Naive thymus-derived CD8-positive, alpha-beta T cell (primary cell): ENCODE data around the gene USP4. TPM values are rescaled to one million over a fixed set of nuclear protein-coding genes. Genes with fewer than 3 reads are reported as not detected.

Experiments
- ATAC-seq, 2 donors: fragments of 150-1000 bp; cut with Tn5 transposase in 1 of 2; sonication (Bioruptor Pico), chemical (Tn5 transposase) in 1 of 2; 1 replicate in 1 of 2; 2 replicates in 1 of 2; pipeline ENCODE4 v1.10.0; 2021; ENCODE audit warnings: mild to moderate bottlenecking in 2 of 2, moderate library complexity in 2 of 2
- POLR2A ChIA-PET: fragments of 350-600 bp; sonication (Branson Sonifier 250); formaldehyde crosslinking; loops from one replicate; lab custom pipeline; 2021; ENCODE audit warnings: antibody characterized with exemption; lab: Charles Lee
- DNase-seq, 10 donors: peaks; one replicate each; pipeline versions ENCODE4 v3.0.0 to v3.0.0-alpha.2; 2020 to 2022
- H3K27ac Mint-ChIP-seq, 10 donors: one replicate each; pipeline ENCODE4 v1.8.0; 2020 to 2022; ENCODE audit warnings: mild to moderate bottlenecking in 10 of 10, mixed read lengths in 10 of 10, moderate library complexity in 4 of 10, inconsistent platforms in 1 of 10
- H3K27me3 Mint-ChIP-seq, 5 donors: one replicate each; pipeline ENCODE4 v1.8.0; 2021 to 2022; ENCODE audit warnings: mixed read lengths in 5 of 5
- H3K36me3 Mint-ChIP-seq, 3 donors: one replicate each; pipeline ENCODE4 v1.8.0; 2020 to 2022; ENCODE audit warnings: mixed read lengths in 3 of 3, mild to moderate bottlenecking in 2 of 3, inconsistent platforms in 1 of 3
- H3K4me1 Mint-ChIP-seq, 4 donors: one replicate each; pipeline ENCODE4 v1.8.0; 2021 to 2022; ENCODE audit warnings: mixed read lengths in 4 of 4
- H3K4me3 Mint-ChIP-seq, 10 donors: one replicate each; pipeline ENCODE4 v1.8.0; 2020 to 2022; ENCODE audit warnings: mild to moderate bottlenecking in 10 of 10, mixed read lengths in 10 of 10, moderate library complexity in 6 of 10, inconsistent platforms in 1 of 10
- H3K9me3 Mint-ChIP-seq, 9 donors: one replicate each; pipeline ENCODE4 v1.8.0; 2020 to 2022; ENCODE audit warnings: mixed read lengths in 9 of 9, mild to moderate bottlenecking in 3 of 9, inconsistent platforms in 1 of 9, moderate library complexity in 1 of 9
- polyA plus RNA-seq, 3 donors: library from polyadenylated mRNA; unstranded; fragments of 300-500 nt; fragmentation: Illumina TruSeq; gene quantifications; one replicate each; pipeline ENCODE4 v1.2.3, GENCODE V29; 2021
- total RNA-seq, 8 experiments: library from RNA in 2 of 8; stranded (reverse) in 2 of 8; gene quantifications; one replicate each; pipeline ENCODE4 v1.2.3 and lab custom pipeline; 2021 to 2026

USP4 gene
- total and polyA plus RNA-seq, 5 experiments from 2014 or later, result 49.6 to 118 (median 69.1) TPM

DNA sequence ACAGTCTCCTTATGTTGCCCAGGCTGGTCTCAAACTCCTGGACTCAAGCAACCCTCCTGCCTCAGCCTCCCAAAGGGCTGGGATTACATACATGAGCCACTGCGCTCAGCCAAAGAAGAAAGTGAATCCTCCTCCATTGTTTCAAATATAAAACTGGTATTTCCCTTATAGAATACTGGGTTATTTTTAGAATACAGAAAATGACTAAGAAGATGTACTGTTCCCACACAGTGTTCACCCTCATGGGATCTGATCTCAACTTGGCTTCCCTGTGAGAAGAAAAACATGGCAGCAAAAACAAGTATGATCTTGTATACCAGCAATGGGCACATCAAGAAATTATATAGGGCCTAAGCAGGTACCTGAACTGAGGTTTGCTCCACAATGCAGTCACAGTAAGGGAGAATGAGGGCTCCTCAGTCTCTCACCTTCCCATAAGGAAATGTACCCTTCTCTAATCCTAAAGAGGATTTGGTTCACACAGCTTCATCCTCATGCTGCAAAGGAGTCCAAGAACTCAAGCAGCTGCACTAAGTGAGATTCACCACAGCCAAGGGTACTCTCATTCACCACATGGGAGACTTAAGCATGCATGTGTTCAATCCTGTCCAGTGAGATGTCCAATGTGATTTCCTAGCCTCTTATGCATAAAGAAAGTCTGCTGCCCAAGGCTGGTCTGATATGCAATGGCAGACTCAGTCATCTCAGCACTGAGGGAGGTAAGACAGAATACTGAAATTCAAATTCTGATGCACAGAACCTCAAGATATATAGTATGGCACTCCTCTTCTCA, 25.8 kb downstream of the USP4 start:
- DNase-seq (no peak), ATAC-seq (no peak)
- no peaks in the 10 kb centered on the region for H3K27me3 Mint-ChIP-seq
- no peaks in the 10 kb centered on the region for H3K9me3 Mint-ChIP-seq
- H3K36me3 Mint-ChIP-seq, result peaks cover 1 to 73% (median 9%) of the 10 kb centered on the region in 3 donors
- H3K4me1 Mint-ChIP-seq, result peaks cover 0 to 4% (median 2%) of the 10 kb centered on the region in 4 donors
- H3K4me3 Mint-ChIP-seq, result no peak overlapping the region
- peak overlapping the region in 3 of 10 donors; percentile 13 to 72 (median 63) for H3K27ac Mint-ChIP-seq
- POLR2A ChIA-PET, result no interaction called here

DNA sequence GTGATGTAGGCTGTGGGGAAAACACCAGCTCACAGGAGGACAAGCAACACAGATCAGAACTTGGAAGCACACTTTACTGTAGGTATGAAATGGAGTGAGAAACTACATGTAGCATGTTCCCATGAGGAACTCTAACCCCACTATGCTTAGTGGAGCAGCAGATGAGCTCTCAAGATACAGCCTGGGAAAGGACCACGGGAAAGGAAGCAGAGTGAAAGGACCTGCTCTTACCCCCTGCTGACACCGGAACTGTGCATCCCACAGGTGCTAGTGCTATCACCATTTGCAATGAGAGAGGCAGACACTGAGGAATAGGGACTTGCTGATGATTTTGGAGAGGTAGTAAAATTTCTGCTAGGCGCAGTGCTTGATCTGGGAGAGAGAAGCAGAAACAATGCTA, 28.6 kb downstream of the USP4 start:
- Mint-ChIP-seq H3K4me1 (peaks cover 0 to 4% (median 2%) of the 10 kb centered on the region in 4 donors), H3K27ac (peak overlapping the region in 4 of 10 donors; percentile 14 to 58 (median 46)), H3K9me3 (no peaks in the 10 kb centered on the region), H3K27me3 (no peaks in the 10 kb centered on the region), H3K4me3 (no peak overlapping the region), H3K36me3 (peaks cover 4 to 76% (median 5%) of the 10 kb centered on the region in 3 donors)
- ATAC-seq, result no peak
- no peak for DNase-seq
- POLR2A ChIA-PET, result no interaction called here

DNA sequence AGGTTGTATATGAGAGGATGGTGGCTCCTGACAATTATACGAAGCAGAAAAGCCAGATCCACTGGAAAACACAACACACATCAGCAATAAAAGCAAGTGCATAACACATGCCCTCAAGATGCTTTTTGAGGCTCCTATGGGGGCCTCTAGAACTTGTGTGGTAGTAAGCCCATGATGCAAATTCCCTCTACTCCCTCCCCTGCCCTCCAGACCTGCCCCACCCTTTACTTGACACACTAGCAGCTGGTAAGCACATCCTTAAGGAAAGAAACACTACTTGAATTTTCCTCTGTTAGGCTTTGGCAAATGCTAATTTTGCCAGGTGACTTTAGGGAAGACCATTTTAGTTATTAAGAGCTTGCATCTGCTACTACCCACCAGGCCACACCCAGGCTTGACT, 29.2 kb downstream of the USP4 start:
- ATAC-seq (no peak), DNase-seq (no peak)
- Mint-ChIP-seq H3K36me3 (peaks cover 4 to 77% (median 5%) of the 10 kb centered on the region in 3 donors), H3K4me1 (peaks cover 0 to 4% (median 2%) of the 10 kb centered on the region in 4 donors), H3K27me3 (no peaks in the 10 kb centered on the region), H3K27ac (peak overlapping the region in 3 of 10 donors; percentile 26 to 48 (median 41)), H3K9me3 (no peaks in the 10 kb centered on the region), H3K4me3 (no peak overlapping the region)
- POLR2A ChIA-PET, result no interaction called here

DNA sequence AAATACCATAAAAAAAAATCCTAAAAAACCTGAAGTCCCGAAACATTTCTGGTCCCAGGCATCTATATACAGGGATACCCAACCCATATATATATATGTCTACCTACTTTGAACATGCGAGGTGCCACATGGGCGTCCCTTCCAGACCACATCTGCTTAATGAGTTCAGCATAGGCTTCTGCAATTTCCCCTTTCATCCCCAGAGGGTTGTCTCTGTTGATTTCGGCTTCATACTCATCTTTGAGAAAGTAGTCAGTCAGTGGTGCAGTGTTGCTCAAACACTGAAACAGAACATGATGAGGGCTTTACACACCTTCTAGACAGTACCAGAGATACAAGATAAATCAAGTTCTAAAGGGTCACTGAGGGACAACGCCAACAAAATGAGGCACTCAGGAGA, 34.2 kb downstream of the USP4 start:
- H3K36me3 Mint-ChIP-seq, result peaks cover 0 to 84% (median 4%) of the 10 kb centered on the region in 3 donors
- no peaks in the 10 kb centered on the region for H3K9me3 Mint-ChIP-seq

DNA sequence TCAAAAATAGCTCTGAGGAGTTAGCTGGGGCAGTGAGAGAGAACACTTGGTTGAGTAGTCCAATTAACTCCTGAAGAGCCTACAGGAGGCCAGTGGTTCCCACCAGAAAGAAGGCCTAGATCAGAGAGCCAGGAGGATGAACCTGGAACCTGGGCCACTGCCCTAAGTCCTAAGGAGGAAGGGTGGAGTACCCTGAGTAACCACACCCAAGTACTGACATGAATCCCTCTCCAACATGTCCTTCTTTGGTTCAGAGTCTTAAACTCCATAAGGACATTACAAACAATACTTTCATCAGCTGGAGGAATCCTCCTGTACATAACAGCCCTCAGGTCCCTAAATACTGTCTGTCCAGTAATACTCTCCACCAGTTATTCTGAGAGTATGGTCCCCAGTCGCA, 37.2 kb downstream of the USP4 start:
- Mint-ChIP-seq H3K9me3 (no peaks in the 10 kb centered on the region), H3K27me3 (no peaks in the 10 kb centered on the region), H3K4me1 (no peaks in the 10 kb centered on the region), H3K27ac (peak overlapping the region in 4 of 10 donors; percentile 14 to 40 (median 32)), H3K36me3 (peaks cover 0 to 86% (median 2%) of the 10 kb centered on the region in 3 donors), H3K4me3 (no peak overlapping the region)
- POLR2A ChIA-PET, result interaction anchor here (0.5 kb wide), 1 partner anchor 125 kb away, joined by 3 read pairs; no protein-coding TSS in a partner anchor
- no peak for ATAC-seq
- DNase-seq, result no peak

More for the DNA sequence above, 34.2 kb downstream of the USP4 start:
- Mint-ChIP-seq H3K4me1 (no peaks in the 10 kb centered on the region), H3K27ac (no peak overlapping the region), H3K4me3 (no peak overlapping the region), H3K27me3 (no peaks in the 10 kb centered on the region)
- DNase-seq, result no peak
- POLR2A ChIA-PET, result interaction anchor here (0.6 kb wide), 1 partner anchor 26 kb away, joined by 4 read pairs; no protein-coding TSS in a partner anchor
- no peak for ATAC-seq

DNA sequence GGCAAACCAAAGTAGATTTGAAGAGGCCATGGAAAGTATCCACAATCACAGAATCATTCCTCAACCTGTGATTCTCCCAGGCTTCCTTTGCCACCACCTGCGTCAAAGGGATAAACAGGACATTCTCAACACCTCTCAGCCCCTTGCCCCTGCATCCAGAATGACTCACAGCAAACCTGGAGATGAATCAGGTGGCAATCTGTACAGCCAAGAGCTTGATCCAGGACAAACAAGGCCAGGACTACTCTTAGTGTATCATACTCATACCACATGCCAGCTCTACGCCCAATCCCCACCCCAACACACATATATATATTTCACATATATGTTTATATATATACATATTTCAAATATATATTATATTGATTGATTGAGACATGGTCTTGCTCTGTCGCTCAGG, 39.3 kb downstream of the USP4 start:
- POLR2A ChIA-PET, result no interaction called here

DNA sequence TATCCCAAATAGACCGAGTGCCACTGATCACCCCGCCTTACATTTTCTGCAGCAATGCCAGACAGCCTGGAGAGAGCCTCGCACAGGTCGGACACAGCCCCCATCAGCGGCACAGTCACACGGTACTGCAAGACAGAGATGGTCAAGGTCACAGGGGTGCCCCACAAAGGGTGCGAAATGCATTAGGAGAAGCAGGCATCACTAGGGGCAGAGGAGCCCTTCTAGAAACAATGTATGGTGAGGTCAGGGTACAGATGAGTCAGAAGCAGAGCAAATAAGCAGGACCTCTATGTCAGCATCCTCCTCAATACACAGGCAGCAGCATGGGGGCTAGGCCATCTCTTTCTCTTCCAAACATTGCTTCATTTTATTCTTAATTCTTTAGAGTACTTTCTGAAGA, 41.3 kb downstream of the USP4 start:
- H3K27ac Mint-ChIP-seq, result peak overlapping the region in 4 of 10 donors; percentile 29 to 65 (median 39)
- no peaks in the 10 kb centered on the region for H3K27me3 Mint-ChIP-seq
- DNase-seq (no peak), ATAC-seq (no peak)
- H3K4me3 Mint-ChIP-seq, result no peak overlapping the region
- H3K9me3 Mint-ChIP-seq, result no peaks in the 10 kb centered on the region
- peaks cover 0 to 84% (median 17%) of the 10 kb centered on the region in 3 donors for H3K36me3 Mint-ChIP-seq
- H3K4me1 Mint-ChIP-seq, result peaks cover 0 to 3% (median 0%) of the 10 kb centered on the region in 4 donors
- POLR2A ChIA-PET, result interaction anchor here (0.6 kb wide), 1 partner anchor 129 kb away, joined by 3 read pairs; no protein-coding TSS in a partner anchor

More for the DNA sequence above, 39.3 kb downstream of the USP4 start:
- H3K27ac Mint-ChIP-seq, result peak overlapping the region in 4 of 10 donors; percentile 16 to 74 (median 50)
- DNase-seq (no peak), ATAC-seq (no peak)
- no peaks in the 10 kb centered on the region for H3K9me3 Mint-ChIP-seq
- H3K36me3 Mint-ChIP-seq, result peaks cover 0 to 83% (median 7%) of the 10 kb centered on the region in 3 donors
- H3K27me3 Mint-ChIP-seq, result no peaks in the 10 kb centered on the region
- no peak overlapping the region for H3K4me3 Mint-ChIP-seq
- H3K4me1 Mint-ChIP-seq, result no peaks in the 10 kb centered on the region

DNA sequence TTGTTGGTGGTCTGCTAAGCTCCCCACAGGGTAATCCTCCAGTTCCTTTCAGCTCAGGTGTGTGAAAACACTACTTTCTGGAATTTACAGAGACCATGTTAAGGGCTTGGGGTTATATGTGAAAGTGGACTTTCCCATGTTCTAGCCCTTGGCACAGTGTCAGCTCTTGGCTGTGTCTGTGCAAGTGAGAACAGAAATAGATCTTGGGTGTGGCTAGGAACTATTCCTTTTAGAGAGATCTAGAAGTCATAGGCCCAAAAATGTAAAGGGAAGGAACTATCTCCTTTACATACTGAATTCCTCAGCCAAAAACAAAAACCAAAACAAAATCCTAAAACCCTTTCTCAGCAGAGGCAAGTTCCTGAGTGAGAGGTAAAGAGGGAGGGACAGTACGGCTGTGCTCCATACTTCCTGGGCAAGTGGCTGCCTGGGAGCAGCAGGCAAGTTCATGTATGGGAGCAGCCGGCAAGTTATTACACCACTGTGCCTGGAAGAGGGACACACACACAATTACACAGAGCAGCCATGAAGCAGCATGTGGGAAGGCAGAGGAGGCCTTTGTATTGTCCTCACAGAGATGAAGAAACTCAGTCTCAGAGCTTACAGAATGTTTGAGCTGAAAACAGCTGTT, 43.0 kb downstream of the USP4 start:
- H3K36me3 Mint-ChIP-seq, result peaks cover 0 to 88% (median 19%) of the 10 kb centered on the region in 3 donors
- H3K9me3 Mint-ChIP-seq, result no peaks in the 10 kb centered on the region
- H3K27me3 Mint-ChIP-seq, result no peaks in the 10 kb centered on the region
- DNase-seq, result no peak
- no peak for ATAC-seq
- peaks cover 0 to 3% (median 0%) of the 10 kb centered on the region in 4 donors for H3K4me1 Mint-ChIP-seq
- POLR2A ChIA-PET, result no interaction called here
- H3K27ac Mint-ChIP-seq, result peak overlapping the region in 7 of 10 donors; percentile 10 to 54 (median 33)
- no peak overlapping the region for H3K4me3 Mint-ChIP-seq

DNA sequence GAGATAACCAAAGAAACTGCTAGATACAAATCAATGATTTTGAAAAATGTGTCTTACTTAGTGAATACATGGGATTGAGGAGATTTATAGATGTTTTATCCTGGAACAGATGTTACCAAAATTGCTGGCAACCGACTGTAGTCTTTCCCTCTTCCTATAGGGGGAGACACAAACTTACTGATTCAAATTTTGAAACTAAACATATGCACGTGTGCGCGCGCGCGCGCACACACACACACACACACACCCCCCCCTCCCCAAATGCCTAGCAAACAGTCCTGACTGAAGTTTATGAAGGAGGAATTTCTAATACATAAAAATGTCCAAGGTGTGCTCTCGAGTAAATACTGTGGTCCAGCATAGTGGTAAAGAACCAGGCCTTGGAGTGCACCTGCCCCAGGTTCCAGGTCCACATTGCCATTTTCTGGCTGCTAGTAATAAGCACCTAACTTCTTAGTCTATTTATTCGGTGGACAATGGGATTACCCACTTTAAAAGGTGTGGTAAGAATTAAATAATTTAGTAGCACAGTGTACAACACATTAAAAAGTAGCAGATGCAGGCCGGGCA, 44.3 kb downstream of the USP4 start:
- no peak overlapping the region for H3K4me3 Mint-ChIP-seq
- peaks cover 0 to 86% (median 19%) of the 10 kb centered on the region in 3 donors for H3K36me3 Mint-ChIP-seq

DNA sequence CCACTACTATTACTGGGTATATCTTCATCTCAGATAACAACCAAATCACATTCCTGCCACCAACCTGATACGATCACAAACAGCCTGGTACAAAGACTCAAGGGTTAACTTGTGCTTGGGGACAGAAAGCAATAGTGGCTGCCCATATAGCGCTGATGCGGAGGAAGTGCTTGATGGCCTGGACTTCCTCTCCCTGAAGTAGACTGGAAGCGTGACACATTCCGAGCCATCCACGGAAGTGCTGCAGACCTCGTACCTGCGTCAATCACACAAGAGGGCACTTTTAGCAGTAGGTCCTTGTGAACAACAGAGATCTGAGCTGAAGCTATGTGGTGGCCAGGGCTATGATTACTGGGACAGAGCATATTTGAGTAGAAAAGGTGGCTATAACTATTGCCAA, 45.5 kb downstream of the USP4 start:
- POLR2A ChIA-PET, result interaction anchor here (0.6 to 0.7 kb wide), 2 partner anchors 204 to 258 kb away, joined by 4 to 5 read pairs; no protein-coding TSS in a partner anchor
- Mint-ChIP-seq H3K27ac (peak overlapping the region in 1 of 10 donors; percentile 65), H3K27me3 (no peaks in the 10 kb centered on the region)

More for the DNA sequence above, 44.3 kb downstream of the USP4 start:
- peak; percentile 59 to 63 for ATAC-seq
- H3K9me3 Mint-ChIP-seq, result no peaks in the 10 kb centered on the region
- POLR2A ChIA-PET, result no interaction called here
- peak; percentile 8 to 69 (median 33) for DNase-seq
- no peaks in the 10 kb centered on the region for H3K27me3 Mint-ChIP-seq
- peak overlapping the region in 4 of 10 donors; percentile 34 to 91 (median 50) for H3K27ac Mint-ChIP-seq
- H3K4me1 Mint-ChIP-seq, result peaks cover 0 to 3% (median 0%) of the 10 kb centered on the region in 4 donors

DNA sequence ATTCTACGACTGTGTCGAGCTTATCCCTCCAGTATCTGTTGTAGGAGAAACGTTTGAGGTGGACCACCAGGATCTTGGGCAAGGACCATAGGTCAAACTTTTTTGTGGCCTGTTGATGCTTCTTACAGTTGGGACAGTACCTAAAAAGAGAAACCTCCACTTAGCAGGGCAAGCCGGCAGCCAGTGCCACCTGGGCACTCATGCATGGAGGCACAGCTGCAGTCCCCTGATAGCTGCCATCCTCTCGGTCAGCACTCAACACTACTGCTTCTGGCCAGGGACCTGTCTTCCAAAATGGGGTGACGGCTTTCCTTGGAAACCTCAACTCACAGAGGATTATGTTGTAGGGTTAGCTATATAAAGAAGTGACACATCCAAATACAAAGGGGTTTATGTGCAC, 55.9 kb downstream of the USP4 start:
- H3K36me3 Mint-ChIP-seq, result peaks cover 0 to 90% (median 28%) of the 10 kb centered on the region in 3 donors
- ATAC-seq (no peak), DNase-seq (no peak)
- peak overlapping the region in 1 of 10 donors; percentile 19 for H3K27ac Mint-ChIP-seq
- H3K27me3 Mint-ChIP-seq, result no peaks in the 10 kb centered on the region
- H3K9me3 Mint-ChIP-seq, result no peaks in the 10 kb centered on the region
- POLR2A ChIA-PET, result no interaction called here
- H3K4me3 Mint-ChIP-seq, result no peak overlapping the region
- H3K4me1 Mint-ChIP-seq, result no peaks in the 10 kb centered on the region

More for the DNA sequence above, 45.5 kb downstream of the USP4 start:
- Mint-ChIP-seq H3K4me1 (peaks cover 0 to 3% (median 0%) of the 10 kb centered on the region in 4 donors), H3K36me3 (peaks cover 0 to 86% (median 19%) of the 10 kb centered on the region in 3 donors), H3K4me3 (no peak overlapping the region), H3K9me3 (no peaks in the 10 kb centered on the region)
- no peak for ATAC-seq
- DNase-seq, result no peak

DNA sequence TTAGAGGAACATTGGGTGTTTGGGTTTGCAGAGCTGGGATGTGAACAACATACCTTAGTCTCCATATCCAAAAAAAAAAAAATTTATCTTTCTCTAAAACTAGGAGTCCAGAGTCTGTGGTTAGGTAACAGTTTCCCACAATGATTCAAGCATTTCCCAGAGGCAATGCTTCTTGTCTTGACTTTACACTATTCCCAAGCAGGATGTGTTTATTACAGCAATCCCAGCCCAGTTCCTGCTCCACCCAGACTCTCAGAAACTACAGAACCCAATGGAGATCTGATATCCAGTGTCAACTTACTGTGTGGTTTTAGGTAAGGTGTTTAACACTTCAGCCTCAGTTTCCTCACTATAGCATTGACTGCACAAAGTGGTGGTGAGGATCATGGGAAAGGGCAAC, 60.5 kb downstream of the USP4 start:
- peak overlapping the region in 3 of 10 donors; percentile 20 to 88 (median 40) for H3K27ac Mint-ChIP-seq
- H3K27me3 Mint-ChIP-seq, result no peaks in the 10 kb centered on the region
- H3K36me3 Mint-ChIP-seq, result peaks cover 0 to 53% (median 22%) of the 10 kb centered on the region in 3 donors
- H3K9me3 Mint-ChIP-seq, result no peaks in the 10 kb centered on the region
- H3K4me3 Mint-ChIP-seq, result no peak overlapping the region
- POLR2A ChIA-PET, result interaction anchor here (0.6 kb wide), 1 partner anchor 1520 kb away, joined by 3 read pairs; no protein-coding TSS in a partner anchor
- DNase-seq (no peak), ATAC-seq (no peak)
- H3K4me1 Mint-ChIP-seq, result peaks cover 11 to 28% (median 26%) of the 10 kb centered on the region in 4 donors
